Left ventricle myocardium inferior (tissue), 1 donor: ENCODE measurements around the gene RARB. TPM values are rescaled to one million over a fixed set of nuclear protein-coding genes. Genes with fewer than 3 reads are reported as not detected.

Experiments
- DNase-seq: peaks from one replicate; pipeline ENCODE4 v3.0.0-alpha.2; 2020
- H3K27ac ChIP-seq: fragments of 200-600 bp; replicated peaks from 2 replicates; pipeline ENCODE4 v1.8.0; 2021
- H3K27me3 ChIP-seq: fragments of 200-600 bp; 2 replicates; pipeline ENCODE4 v1.8.0; 2021; ENCODE audit warnings: low read depth
- H3K36me3 ChIP-seq: fragments of 200-600 bp; 2 replicates; pipeline ENCODE4 v1.8.0; 2021
- H3K4me1 ChIP-seq: fragments of 200-600 bp; 2 replicates; pipeline ENCODE4 v1.8.0; 2021
- H3K4me3 ChIP-seq: fragments of 200-600 bp; 2 replicates; pipeline ENCODE4 v1.8.0; 2021; ENCODE audit warnings: mild to moderate bottlenecking, moderate library complexity
- H3K9me3 ChIP-seq: fragments of 200-600 bp; replicated peaks from 2 replicates; pipeline ENCODE4 v1.8.0; 2021
- intact Hi-C: fragments of 100-400 bp; cut with micrococcal nuclease; formaldehyde crosslinking; loops from one replicate; pipeline ENCODE4 v1.11.0; 2022
- total RNA-seq: library from RNA; stranded (reverse); fragmentation: NEBNext Ultra II Directional; extraction: Animal tissue kit (Norgen Biotek cat#: 25700); gene quantifications from one replicate; pipeline ENCODE4 v1.2.1, GENCODE V29; 2021
- TF ChIP-seq, protein P1 (sequence below): fragments of 200-600 bp; IDR thresholded peaks from 2 replicates; pipeline ENCODE4 v1.8.0; 2021; ENCODE audit warnings: antibody characterized with exemption, mild to moderate bottlenecking, borderline replicate concordance
- donor health status: DM: no; HTN: yes; CAD: no; lungs with severe emphysema.

Gene RARB
- total RNA-seq, 1 donor from 2014 or later = 15.6 TPM

DNA sequence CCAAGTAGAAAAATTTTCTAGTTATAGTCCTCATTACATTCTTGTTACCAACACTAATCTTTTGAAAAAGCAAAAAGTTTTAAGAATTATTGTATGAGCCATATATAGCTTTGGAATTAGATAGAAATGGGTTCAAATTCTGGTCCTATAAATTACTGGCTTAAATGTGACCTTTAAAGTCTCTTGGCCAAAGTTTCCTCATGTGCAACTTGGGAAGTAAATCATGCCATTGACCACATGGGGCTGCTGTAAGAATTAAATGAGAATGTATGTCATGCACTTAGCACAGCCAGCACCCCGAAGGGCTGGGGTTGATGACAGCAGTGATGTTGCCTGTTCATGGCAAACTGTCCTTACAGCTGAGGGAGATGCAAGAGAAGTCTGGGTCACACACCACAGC, 128.4 kb downstream of the RARB start:
- no peak for DNase-seq
- peaks cover 66% of the 10 kb centered on the region for H3K4me1 ChIP-seq

DNA sequence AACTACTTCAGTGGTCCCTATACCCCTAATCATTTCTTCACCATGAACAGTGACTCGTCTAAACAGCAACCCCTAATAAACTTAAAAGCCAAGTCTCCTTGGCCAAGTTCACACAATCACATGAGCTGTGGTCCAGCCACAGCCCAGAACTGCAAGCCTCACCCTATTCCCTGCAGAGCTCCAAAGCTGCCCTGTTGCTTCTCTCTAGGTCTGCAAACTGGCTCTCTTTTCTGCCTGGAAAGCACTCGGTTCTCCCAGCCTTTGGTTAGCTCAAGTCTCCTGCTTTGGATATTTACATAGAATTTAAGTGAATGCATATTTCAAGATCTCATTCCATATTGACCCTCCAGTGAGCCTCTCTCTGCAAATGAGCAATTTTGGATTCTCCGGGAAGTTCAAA, 129.6 kb downstream of the RARB start:
- TF ChIP-seq, protein P1, sequence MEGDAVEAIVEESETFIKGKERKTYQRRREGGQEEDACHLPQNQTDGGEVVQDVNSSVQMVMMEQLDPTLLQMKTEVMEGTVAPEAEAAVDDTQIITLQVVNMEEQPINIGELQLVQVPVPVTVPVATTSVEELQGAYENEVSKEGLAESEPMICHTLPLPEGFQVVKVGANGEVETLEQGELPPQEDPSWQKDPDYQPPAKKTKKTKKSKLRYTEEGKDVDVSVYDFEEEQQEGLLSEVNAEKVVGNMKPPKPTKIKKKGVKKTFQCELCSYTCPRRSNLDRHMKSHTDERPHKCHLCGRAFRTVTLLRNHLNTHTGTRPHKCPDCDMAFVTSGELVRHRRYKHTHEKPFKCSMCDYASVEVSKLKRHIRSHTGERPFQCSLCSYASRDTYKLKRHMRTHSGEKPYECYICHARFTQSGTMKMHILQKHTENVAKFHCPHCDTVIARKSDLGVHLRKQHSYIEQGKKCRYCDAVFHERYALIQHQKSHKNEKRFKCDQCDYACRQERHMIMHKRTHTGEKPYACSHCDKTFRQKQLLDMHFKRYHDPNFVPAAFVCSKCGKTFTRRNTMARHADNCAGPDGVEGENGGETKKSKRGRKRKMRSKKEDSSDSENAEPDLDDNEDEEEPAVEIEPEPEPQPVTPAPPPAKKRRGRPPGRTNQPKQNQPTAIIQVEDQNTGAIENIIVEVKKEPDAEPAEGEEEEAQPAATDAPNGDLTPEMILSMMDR = no peak
- no peaks in the 10 kb centered on the region for H3K36me3 ChIP-seq
- H3K27ac ChIP-seq = peak overlapping the region; percentile 81
- no peaks in the 10 kb centered on the region for H3K27me3 ChIP-seq
- no peak overlapping the region for H3K4me3 ChIP-seq
- intact Hi-C loops = no loop called here
- DNase-seq = no peak
- peaks cover 78% of the 10 kb centered on the region for H3K4me1 ChIP-seq
- no peaks in the 10 kb centered on the region for H3K9me3 ChIP-seq

More for the DNA sequence above, 128.4 kb downstream of the RARB start:
- no peaks in the 10 kb centered on the region for H3K36me3 ChIP-seq
- TF ChIP-seq, protein P1 = no peak
- no peak overlapping the region for H3K4me3 ChIP-seq
- intact Hi-C loops = no loop called here
- H3K9me3 ChIP-seq = no peaks in the 10 kb centered on the region
- H3K27me3 ChIP-seq = no peaks in the 10 kb centered on the region
- peak overlapping the region; percentile 81 for H3K27ac ChIP-seq

DNA sequence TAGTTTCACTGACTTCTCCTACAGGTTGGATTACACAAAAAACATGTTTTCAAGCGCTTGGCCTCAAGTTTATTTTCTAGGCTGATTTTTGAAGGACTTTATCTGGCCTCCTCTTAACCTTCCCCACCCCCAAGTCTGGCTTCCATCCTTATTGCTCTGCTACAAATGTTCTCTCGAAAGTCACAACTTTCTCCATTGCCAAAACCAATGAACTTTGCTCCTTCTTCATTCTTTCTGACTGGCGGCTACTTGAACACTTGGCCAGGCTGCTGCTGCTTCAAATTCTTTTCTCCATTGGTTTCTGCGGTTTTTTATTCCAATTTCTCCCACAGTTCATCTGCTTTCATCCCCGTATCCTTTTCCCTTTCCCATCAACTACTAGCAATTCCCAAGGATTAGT, 130.1 kb downstream of the RARB start:
- Histone ChIP-seq H3K27me3 (no peaks in the 10 kb centered on the region), H3K4me1 (peaks cover 83% of the 10 kb centered on the region), H3K4me3 (no peak overlapping the region), H3K36me3 (no peaks in the 10 kb centered on the region), H3K9me3 (no peaks in the 10 kb centered on the region), H3K27ac (peak overlapping the region; percentile 81)
- DNase-seq = no peak
- intact Hi-C loops = no loop called here
- TF ChIP-seq, protein P1 = no peak

DNA sequence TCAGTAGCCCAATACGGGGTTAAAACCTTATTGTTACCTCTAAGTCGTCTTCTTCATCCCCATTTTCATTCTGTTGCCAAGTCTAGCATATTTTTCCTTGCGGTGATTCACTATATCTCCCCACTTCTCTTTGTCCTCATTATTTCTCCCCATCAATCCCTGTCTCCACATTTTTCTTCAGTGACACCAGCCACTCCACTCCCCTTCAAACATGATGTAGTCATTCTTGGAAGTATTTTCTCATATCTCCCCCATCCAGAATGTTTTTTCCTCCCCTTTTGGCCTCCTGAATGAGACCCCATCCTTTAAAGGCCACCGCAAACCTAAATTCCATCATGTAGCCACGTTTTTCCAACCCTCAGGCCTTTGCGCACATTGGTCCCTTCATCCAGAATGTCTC, 130.7 kb downstream of the RARB start:
- H3K4me1 ChIP-seq = peaks cover 85% of the 10 kb centered on the region
- peak overlapping the region; percentile 81 for H3K27ac ChIP-seq
- TF ChIP-seq, protein P1 = no peak

DNA sequence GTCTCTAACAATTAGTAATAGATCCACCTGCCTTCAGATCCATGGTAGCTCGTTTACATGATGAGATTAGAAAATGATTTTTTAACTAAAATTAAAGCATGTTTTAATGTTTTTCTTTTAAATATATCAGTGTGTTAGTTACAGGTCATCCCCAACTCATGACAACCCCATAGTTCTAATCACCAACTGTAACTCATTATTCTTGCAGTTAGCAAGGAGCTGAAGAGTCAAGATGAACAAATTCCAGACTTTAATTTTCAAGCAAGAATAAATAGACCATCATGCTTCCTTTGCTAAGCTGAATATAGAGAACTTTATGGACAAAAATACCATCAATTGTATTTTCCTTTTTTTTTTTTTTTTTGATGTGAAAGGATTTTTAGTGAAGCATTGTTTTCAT, 135.5 kb downstream of the RARB start:
- Histone ChIP-seq H3K27me3 (no peaks in the 10 kb centered on the region), H3K9me3 (no peaks in the 10 kb centered on the region), H3K4me1 (peaks cover 52% of the 10 kb centered on the region), H3K36me3 (no peaks in the 10 kb centered on the region), H3K27ac (no peak overlapping the region), H3K4me3 (no peak overlapping the region)
- intact Hi-C loops = no loop called here
- no peak for DNase-seq
- TF ChIP-seq, protein P1 = no peak

More for the DNA sequence above, 130.7 kb downstream of the RARB start:
- Histone ChIP-seq H3K4me3 (no peak overlapping the region), H3K9me3 (no peaks in the 10 kb centered on the region), H3K27me3 (no peaks in the 10 kb centered on the region), H3K36me3 (no peaks in the 10 kb centered on the region)
- DNase-seq = no peak
- intact Hi-C loops = no loop called here

DNA sequence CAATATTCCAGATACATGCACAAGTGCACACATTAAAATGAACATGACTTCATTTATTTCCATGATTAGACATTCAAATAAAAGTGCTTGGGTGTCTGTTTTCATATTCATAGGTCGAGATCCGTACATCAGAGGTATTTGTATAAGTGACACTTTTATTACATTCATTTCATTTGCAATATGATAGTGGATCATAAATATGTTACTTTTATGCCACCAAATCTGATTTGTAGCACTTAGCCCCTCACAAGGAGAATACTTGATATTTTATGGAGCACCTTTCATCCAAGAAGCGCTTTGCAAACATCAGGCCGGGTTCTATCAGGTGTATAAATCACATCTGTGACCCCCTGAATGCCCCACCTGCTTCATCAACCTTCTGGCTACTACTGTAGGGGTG, 136.0 kb downstream of the RARB start:
- intact Hi-C loops = no loop called here
- TF ChIP-seq, protein P1 = no peak
- Histone ChIP-seq H3K27ac (no peak overlapping the region), H3K9me3 (no peaks in the 10 kb centered on the region), H3K27me3 (no peaks in the 10 kb centered on the region), H3K4me3 (no peak overlapping the region), H3K36me3 (no peaks in the 10 kb centered on the region), H3K4me1 (peaks cover 52% of the 10 kb centered on the region)
- DNase-seq = no peak
